Activated T-helper 1 cell treated with Interleukin-2 at 50 U/mL for 16 hours (primary cell): Measurements from ENCODE around the gene DNAH2.

Experiments used
- DNase-seq: peaks from one replicate; pipeline ENCODE4 v3.0.0-alpha.2; 2020; ENCODE audit warnings: low read depth

The DNAH2 gene

GRCh38 chr17:7716901-7717755, at the start of gene DNAH2:
TSS of gene DNAH2 (plus strand) at chr17:7717744. CDS start at chr17:7719735, 1,991 bp downstream.
- peak; percentile 7 for DNase-seq

DNA sequence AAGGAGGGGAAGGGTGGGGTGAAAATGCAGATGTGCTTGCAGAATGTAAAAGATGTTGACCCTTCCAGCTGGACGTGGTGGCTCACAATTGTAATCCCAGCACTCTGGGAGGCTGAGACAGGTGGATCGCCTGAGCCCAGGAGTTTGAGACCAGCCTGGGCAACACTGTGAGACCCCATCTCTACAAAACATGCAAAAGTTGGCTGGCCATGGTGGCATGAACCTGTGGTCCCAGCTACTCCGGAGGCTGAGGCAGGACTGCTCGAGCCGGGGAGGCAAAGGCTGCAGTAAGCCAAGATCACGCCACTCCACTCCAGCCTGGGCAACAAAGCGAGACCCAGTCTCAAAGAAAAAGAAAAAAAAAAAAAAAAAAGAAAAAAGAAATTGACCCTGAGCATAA, 49.1 kb upstream of the DNAH2 start:
- DNase-seq: no peak

GRCh38 chr17:7673239-7673638, 44.3 kb upstream of the DNAH2 start:
- DNase-seq: no peak

- no peak for DNase-seq
Measured at GRCh38 chr17:7674934-7675333, 42.6 kb upstream of the DNAH2 start.

DNA sequence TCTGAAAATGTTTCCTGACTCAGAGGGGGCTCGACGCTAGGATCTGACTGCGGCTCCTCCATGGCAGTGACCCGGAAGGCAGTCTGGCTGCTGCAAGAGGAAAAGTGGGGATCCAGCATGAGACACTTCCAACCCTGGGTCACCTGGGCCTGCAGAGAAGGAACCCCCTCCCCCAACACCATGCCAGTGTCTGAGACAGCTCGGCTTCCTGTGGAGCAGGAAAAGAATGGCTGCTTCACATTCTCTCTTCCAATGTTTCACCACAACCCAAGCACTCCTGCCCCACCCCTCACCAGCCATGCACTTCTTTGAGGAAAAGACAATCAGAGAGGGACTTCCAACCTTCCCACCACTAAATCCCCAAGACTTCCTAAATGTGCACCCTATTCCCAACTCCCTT, 41.0 kb upstream of the DNAH2 start:
- no peak for DNase-seq

DNA sequence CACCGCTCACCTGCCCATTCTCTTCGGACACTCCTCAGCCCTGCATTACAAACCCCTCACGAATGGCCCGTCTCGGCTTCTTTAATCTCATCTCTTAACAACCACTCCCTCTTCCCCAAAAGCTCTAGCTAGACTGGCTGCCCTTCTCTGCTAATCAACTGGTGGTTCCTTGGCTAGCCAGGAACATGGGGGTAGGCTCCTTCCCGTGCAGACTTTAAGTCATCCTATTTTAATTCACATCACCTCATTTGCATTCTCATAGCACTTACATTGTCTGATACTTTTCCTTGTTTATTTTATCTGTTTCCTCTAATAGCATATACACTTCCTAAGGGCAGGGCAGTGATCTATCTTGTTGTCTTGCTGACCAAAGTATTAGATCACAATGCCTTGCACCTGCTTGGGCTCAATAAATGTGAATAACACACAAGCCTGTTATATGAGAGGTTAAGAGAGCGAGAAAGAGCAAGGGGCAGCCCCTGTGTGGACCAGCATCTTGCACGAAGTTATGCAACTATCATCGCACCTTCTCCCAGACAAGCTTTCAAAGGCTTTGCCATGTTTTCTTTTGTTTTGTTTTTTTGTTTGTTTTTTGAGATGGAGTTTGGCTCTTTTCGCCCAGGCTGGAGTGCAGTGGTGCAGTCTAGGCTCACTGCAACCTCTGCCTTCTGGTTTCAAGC, 40.0 kb upstream of the DNAH2 start:
- DNase-seq: no peak

- DNase-seq: no peak
Measured at GRCh38 chr17:7684851-7685532, 32.6 kb upstream of the DNAH2 start.

DNA sequence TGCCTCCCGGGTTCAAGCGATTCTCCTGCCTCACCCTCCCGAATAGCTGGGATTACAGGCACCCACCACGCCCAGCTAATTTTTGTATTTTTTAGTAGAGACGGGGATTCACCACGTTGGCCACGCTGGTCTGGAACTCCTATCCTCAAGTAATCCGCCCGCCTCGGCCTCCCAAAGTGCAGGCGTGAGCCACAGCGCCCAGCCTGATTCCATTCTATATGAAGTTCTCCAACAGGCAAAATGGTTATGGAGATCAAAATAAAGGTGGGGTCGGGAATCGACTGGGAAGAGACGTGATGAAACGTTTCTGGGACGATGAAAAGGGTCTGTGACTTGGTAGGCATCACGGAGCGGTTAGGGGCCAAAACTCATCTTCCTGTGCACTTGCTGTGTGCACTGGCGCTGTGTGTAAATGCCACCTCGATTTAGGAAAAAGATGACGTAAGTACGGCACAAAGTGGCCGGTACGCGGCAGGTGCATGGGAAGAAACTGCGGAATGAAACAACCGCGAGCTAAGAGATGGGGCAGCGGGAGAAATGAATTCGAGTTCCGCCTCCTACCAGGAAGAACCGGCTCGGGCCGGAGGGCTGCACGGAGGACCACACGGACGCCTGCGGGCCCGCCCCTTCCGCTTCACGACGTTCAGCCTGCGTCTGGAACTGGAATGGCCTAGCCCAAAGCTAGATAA, 31.9 kb upstream of the DNAH2 start:
- peak; percentile 83 for DNase-seq

- DNase-seq: peak; percentile 62
Measured at GRCh38 chr17:7686222-7687071, 31.1 kb upstream of the DNAH2 start.

DNA sequence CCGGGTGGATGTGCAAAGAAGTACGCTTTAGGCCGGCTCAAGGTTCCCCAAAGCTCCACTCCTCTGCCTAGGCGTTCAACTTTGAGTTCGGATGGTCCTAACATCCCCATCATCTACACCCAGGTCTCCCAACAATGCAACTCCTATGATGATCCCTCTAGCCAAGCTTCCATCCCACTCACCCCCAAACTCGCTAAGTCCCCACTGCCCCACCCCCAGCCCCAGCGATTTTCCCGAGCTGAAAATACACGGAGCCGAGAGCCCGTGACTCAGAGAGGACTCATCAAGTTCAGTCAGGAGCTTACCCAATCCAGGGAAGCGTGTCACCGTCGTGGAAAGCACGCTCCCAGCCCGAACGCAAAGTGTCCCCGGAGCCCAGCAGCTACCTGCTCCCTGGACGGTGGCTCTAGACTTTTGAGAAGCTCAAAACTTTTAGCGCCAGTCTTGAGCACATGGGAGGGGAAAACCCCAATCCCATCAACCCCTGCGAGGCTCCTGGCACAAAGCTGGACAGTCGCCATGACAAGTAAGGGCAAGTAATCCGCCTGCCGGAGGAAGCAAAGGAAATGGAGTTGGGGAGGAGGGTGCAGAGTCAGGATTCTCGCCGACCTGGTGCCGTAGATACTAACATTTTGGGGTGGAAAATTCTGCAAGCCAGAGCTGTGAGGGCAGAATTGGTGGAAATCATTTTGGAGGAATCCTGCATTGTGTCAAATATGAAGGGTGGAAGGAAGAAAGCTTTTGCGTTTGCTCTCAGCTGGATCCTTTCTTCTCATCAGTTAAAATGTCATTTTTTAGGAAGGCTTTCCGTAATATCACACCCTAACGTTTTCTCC, 30.3 kb upstream of the DNAH2 start, which contains the start of gene TP53:
TSS of gene TP53 (minus strand) at position 419 of the 836 bp plus-strand sequence. CDS start 10,896 bp downstream, outside the sequence.
- peak; percentile 77 for DNase-seq

GRCh38 chr17:7687908-7688807, 29.4 kb upstream of the DNAH2 start, which contains the start of gene WRAP53:
TSS of gene WRAP53 (plus strand) at chr17:7688477. CDS start at chr17:7688649, 172 bp downstream.
- peak; percentile 93 for DNase-seq

- DNase-seq: no peak
Measured at GRCh38 chr17:7688808-7689316, 28.7 kb upstream of the DNAH2 start.

GRCh38 chr17:7695586-7695985, 22.0 kb upstream of the DNAH2 start:
- no peak for DNase-seq

GRCh38 chr17:7697828-7698588, 19.5 kb upstream of the DNAH2 start:
- no peak for DNase-seq

DNA sequence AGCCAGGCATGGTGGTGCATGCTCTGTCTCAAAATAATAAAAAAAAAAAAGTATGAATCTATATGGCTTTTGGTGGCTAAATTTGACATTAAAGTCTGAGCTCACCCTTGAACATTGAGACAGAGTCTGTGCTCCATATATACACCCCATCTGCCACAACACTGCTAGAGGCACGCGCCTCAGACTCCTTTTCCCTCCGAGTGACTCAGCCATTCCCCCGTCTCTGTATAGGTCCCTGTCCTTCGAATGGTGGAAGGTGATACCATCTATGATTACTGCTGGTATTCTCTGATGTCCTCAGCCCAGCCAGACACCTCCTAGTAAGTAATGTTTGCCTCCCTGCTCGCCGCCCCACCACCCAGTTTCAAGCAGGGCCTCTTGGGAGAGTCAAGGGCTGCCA, 17.0 kb upstream of the DNAH2 start:
- no peak for DNase-seq

DNA sequence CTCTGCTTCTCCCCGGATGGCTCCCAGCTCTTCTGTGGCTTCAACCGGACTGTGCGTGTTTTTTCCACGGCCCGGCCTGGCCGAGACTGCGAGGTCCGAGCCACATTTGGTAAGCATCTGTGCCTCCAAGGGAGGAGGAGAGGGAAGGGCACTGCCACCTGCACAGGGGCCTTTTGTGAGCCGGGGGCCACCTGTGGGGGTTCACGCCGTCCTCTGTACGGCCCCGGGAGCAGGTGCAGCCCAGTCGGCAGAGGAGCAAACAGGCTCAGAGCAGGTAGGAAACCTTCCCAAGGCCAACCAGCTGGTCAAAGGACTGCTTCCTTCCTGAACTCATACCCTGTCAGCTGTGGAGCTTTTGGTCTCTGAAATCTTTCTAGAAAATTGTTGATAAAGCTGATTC, 15.9 kb upstream of the DNAH2 start:
- DNase-seq: no peak

- DNase-seq: no peak
Measured at GRCh38 chr17:7702776-7703175, 14.8 kb upstream of the DNAH2 start.
